Measurements from ENCODE around the gene SIRT7. TPM values are rescaled to one million over a fixed set of nuclear protein-coding genes. Genes with fewer than 3 reads are reported as not detected.

Gene SIRT7
- total and polyA plus RNA-seq, 2 donors (not counting 3 experiments of a cell fraction or from before 2014, with no cell fraction given) = 11.6 to 28.8 TPM

- no peak overlapping the region for H3K4me3 ChIP-seq (replicated peaks in 1 of 3; ENCODE audit: insufficient read depth in 1 of 3, low read depth in 1 of 3, low read length in 3 of 3)
- TF ChIP-seq CTCF (IDR thresholded peaks at IDR 0.05; ENCODE audit: extremely low read depth in 1 of 2, insufficient read depth in 1 of 2, low read depth in 1 of 2, low read length in 2 of 2) (no peak), EZH2 (IDR thresholded peaks at IDR 0.05; ENCODE audit: borderline replicate concordance, low read depth, low read length, severe bottlenecking) (no peak), GATA2 (IDR thresholded peaks at IDR 0.05; ENCODE audit: insufficient read depth, insufficient read length, low read depth, low read length) (no peak)
- no peak overlapping the region for H2AFZ ChIP-seq (ENCODE audit: low read depth, low read length)
- H3K9me3 ChIP-seq (replicated peaks; ENCODE audit: control insufficient read depth, insufficient read depth, low read length) = no peaks in the 10 kb centered on the region
- no peak overlapping the region for H3K4me2 ChIP-seq (ENCODE audit: insufficient read depth, low read length)
- ChIA-PET CTCF (interaction anchor here (0.6 to 2.1 kb wide), 5 partner anchors 7 to 90 kb away, joined by 3 to 8 read pairs (median 5); partner anchors contain the start of gene PYCR1), POLR2A (no interaction called here)
- peaks cover 9% of the 10 kb centered on the region for H3K4me1 ChIP-seq (ENCODE audit: control insufficient read depth, extremely low read depth, insufficient read depth, low read length)
- dilution Hi-C loops (cut with MboI; ENCODE audit: extremely low pct_ligation_motif_present, low sequenced_read_pairs) = no loop called here
- H3K36me3 ChIP-seq (ENCODE audit: control insufficient read depth in 2 of 2, extremely low read depth in 1 of 2, insufficient read depth in 2 of 2, low read length in 2 of 2) = peaks cover 0 to 5% of the 10 kb centered on the region in 2 experiments
- intact Hi-C loops (cut with micrococcal nuclease) = loop anchor here (5.0 kb wide), 1 partner anchor 73 kb away; no protein-coding TSS in a partner anchor
- no peak for DNase-seq (ENCODE audit: low read depth, low spot score)
- no peak overlapping the region for H3K27ac ChIP-seq (ENCODE audit: insufficient read depth, low read depth, low read length)
- no peaks in the 10 kb centered on the region for H3K9me1 ChIP-seq (replicated peaks; ENCODE audit: control insufficient read depth, extremely low read depth, insufficient read depth, low read length)
- FAIRE-seq = no peak
- no TSS peak for BruUV-seq (replicated peaks)
- H3K9ac ChIP-seq (replicated peaks; ENCODE audit: extremely low read depth, insufficient read depth, low read length) = no peak overlapping the region
- H4K20me1 ChIP-seq (replicated peaks; ENCODE audit: control insufficient read depth, extremely low read depth, insufficient read depth, low read length) = no peaks in the 10 kb centered on the region
- peaks cover 25% of the 10 kb centered on the region for H3K79me2 ChIP-seq (ENCODE audit: control insufficient read depth, insufficient read depth, low read length)
- H3K27me3 ChIP-seq (ENCODE audit: control insufficient read depth in 2 of 2, insufficient read depth in 2 of 2, low read length in 2 of 2) = no peaks in the 10 kb centered on the region
Measured at GRCh38 chr17:81929253-81930141, 11.5 kb upstream of the SIRT7 start.
